Fibroblast of skin of left biceps (primary cell): ENCODE data around the gene UGT1A7.
"Not testable (repeated sequence)": the region's sequence is repeated elsewhere in the genome, so short reads cannot be mapped to it uniquely, and the experiment has no call there.

ENCODE experiments used
- DNase-seq, 2 experiments: peaks; one replicate each; pipeline ENCODE4 v3.0.0-alpha.2; 2013; ENCODE audit warnings: low read depth in 2 of 2

Gene UGT1A7

GRCh38 chr2:233712611-233713261, 31.0 kb downstream of the UGT1A7 start, which contains the start of gene UGT1A5:
Gene UGT1A5, plus strand, starts transcription at chr2:233712907. Its CDS starts 85 bp downstream, at chr2:233712992.
- DNase-seq, result no peak

DNA sequence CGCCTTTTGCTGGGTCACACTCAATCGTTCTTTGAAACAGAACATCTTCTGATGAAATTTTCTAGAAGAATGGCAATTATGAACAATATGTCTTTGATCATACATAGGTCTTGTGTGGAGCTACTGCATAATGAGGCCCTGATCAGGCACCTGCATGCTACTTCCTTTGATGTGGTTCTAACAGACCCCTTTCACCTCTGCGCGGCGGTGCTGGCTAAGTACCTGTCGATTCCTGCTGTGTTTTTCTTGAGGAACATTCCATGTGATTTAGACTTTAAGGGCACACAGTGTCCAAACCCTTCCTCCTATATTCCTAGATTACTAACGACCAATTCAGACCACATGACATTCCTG, 31.5 kb downstream of the UGT1A7 start:
- no peak for DNase-seq

DNA sequence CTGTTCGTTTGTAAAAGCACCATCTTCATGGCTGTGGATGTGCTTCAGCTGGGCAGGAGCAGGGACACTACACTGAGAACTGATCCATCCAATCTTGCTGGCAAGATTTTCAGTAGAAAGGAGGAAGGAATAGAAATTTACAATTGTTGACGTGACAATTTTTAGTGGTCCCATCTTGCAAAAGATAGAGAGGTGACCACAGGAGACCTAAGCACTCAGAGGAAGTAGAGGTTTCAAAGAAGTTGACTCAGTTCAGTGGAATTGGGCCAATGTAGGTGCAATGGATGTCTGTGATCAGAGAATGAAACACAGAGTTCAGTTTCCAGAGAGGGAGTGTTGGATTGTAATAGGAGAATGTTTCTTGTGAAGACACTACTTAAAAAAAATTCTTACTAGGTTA, 32.4 kb downstream of the UGT1A7 start:
- no peak for DNase-seq

DNA sequence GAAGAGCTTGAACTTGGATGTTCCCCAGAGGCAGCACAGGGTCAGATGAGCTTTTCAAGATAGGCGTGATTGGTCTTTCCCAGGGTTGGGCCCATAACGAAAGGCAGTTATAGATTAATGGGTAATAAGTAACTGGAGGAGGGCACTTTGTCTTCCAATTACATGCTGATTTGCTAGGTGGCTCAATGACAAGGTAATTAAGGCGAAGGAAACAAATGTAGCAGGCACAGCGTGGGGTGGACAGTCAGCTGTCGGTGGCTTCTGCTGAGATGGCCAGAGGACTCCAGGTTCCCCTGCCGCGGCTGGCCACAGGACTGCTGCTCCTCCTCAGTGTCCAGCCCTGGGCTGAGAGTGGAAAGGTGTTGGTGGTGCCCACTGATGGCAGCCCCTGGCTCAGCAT, 36.9 kb downstream of the UGT1A7 start, which contains the start of gene UGT1A4:
UGT1A4 (plus strand) TSS at position 185 of the 400 bp plus-strand sequence; CDS start at position 270, 85 bp downstream.
- no peak for DNase-seq

GRCh38 chr2:233728723-233729301, 47.1 kb downstream of the UGT1A7 start, which contains the start of gene UGT1A3:
Gene UGT1A3, plus strand, starts transcription at chr2:233729042. Its CDS starts 85 bp downstream, at chr2:233729127.
- no peak for DNase-seq

DNA sequence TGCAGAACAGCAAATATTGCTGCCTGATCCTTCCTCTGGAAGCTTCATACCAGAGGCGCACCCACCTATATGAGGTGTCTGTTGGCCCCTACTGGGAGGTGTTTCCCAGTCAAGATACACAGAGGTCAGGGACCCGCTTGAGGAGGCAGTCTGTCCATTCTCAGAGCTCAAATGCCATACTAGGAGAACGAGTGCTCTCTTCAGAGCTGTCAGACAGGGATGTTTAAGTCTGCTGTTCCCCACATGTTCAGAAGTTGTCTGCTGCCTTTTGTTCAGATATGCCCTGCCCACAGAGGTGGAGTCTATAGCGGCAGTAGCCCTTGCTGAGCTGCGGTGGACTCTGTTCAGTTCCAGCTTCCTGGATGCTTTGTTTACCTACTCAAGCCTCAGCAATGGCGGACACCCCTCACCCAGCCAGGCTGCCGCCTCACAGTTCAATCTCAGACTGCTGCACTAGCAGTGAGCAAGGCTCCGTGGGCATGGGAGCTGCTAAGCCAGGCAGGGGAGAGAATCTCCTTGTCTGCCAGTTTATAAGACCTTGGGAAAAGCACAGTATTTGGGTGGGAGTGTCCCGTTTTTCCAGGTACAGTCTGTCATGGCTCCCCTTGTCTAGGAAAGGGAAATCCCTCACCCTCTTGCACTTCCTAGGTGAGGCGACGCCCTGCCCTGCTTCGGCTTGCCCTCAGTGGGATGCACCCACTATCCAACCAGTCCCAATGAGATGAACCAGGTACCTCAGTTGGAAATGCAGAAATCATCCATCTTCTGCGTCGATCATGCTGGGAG, 55.4 kb downstream of the UGT1A7 start:
- DNase-seq, result not testable (repeated sequence)

DNA sequence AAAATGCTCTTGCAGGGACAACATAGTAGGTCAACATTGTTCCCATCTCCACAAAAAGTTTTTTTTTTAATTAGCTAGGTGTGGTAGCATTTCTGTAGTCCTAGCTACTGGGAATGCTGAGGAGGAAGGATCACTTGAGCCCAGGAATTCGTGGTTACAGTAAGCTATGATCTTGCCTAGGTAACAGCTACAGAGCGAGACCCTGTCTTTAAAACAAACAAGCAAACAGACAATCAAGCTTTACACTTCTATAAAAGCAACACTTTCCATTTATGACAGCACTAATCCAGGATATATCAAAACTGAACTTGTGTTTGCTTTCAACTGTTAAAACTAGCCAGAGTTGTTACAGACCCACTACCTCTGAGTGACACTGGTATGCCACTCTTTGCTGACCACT, 59.2 kb downstream of the UGT1A7 start:
- no peak for DNase-seq

GRCh38 chr2:233743464-233744259, 62.0 kb downstream of the UGT1A7 start:
- DNase-seq, result no peak

GRCh38 chr2:233745073-233745755, 63.5 kb downstream of the UGT1A7 start:
- no peak for DNase-seq

GRCh38 chr2:233745838-233746237, 64.1 kb downstream of the UGT1A7 start:
- DNase-seq, result not testable (repeated sequence)

- no peak for DNase-seq
These were observed 65.0 kb downstream of the UGT1A7 start for GRCh38 chr2:233746475-233747282.

DNA sequence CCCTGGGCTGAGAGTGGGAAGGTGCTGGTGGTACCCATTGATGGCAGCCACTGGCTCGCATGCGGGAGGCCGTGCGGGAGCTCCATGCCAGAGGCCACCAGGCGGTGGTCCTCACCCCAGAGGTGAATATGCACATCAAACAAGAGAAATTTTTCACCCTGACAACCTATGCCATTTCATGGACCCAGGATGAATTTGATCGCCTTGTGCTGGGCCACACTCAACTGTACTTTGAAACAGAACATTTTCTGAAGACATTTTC, 65.5 kb downstream of the UGT1A7 start:
- DNase-seq, result no peak

GRCh38 chr2:233750689-233751088, 69.0 kb downstream of the UGT1A7 start:
- not testable (repeated sequence) for DNase-seq

GRCh38 chr2:233751212-233752009, 69.7 kb downstream of the UGT1A7 start:
- not testable (repeated sequence) for DNase-seq

GRCh38 chr2:233754872-233755611, 73.3 kb downstream of the UGT1A7 start:
- DNase-seq, result no peak

DNA sequence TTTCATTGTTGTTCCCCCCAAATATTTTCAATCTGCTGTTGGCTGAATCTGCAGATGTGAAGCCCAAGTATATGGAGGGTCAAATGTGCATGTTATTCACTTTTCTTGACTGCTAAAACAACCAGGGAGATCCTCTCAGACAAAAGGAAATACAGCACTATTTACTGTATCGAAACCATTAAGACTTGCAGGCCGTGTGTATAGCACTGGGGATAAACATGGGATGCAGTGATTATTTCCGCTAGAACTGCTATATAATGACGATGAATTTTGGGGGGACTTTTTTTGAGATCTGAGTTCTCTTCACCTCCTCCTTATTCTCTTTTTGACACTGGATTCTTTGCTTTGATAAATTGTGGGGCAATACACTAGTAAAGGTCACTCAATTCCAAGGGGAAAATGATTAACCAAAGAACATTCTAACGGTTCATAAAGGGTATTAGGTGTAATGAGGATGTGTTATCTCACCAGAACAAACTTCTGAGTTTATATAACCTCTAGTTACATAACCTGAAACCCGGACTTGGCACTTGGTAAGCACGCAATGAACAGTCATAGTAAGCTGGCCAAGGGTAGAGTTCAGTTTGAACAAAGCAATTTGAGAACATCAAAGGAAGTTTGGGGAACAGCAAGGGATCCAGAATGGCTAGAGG, 74.9 kb downstream of the UGT1A7 start:
- DNase-seq, result no peak

DNA sequence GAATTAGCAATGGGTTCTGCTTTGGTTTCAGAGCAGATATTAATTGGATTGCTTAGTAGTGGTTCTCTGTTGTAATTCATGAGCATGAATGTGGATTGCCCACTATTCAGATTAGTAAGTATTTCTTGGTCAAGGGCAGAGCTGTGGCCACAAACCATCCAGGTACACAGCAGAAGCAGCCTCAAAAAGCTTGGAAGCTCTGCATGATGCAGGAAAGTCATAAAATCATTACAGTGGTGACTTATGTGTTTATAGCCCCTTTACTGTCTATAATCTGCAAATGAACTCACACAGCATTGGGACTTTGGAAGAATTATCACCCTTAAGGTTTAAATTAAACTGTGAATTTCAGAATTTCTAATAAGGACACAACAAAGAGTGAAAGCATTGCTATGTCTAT, 76.4 kb downstream of the UGT1A7 start:
- DNase-seq, result no peak

DNA sequence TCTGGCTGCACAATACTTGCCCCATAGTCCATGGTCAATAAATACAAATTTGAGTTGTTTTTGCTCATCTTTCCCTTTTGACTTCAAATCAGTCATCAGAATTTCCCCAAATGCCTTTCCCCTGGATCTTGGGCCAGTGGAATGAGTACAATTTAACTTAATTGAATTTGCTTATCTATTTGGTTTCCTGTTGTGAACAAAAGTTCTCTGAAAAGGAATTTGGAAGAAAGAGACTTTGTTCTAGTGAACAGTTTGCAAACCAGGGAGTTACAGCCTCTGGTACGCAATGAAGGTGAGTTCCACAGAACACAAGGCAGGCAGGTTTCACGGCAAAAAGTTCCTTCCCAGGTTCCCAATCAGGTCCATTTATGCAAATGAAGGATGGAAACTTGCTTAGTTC, 77.1 kb downstream of the UGT1A7 start:
- no peak for DNase-seq

- no peak for DNase-seq
These were observed 78.3 kb downstream of the UGT1A7 start, which contains the start of gene UGT1A1 for GRCh38 chr2:233760043-233760442. Gene UGT1A1, plus strand, starts transcription at chr2:233760270. Its CDS starts 18 bp downstream, at chr2:233760288.
